Endothelial cell (in vitro differentiated cells): Measurements from ENCODE around the gene FAM20C. TPM values are rescaled to one million over a fixed set of nuclear protein-coding genes. Genes with fewer than 3 reads are reported as not detected.

ENCODE experiments used
- DNase-seq: peaks from one replicate; pipeline ENCODE4 v3.0.0; 2021; ENCODE audit warnings: low spot score
- H3K27ac Mint-ChIP-seq: one replicate; pipeline ENCODE4 v1.8.0; 2021; ENCODE audit warnings: mixed read lengths, inconsistent platforms; ENCODE audit not compliant: unreplicated experiment
- H3K27me3 Mint-ChIP-seq: one replicate; pipeline ENCODE4 v1.8.0; 2021; ENCODE audit warnings: mild to moderate bottlenecking, moderate library complexity, mixed read lengths, inconsistent platforms; ENCODE audit not compliant: unreplicated experiment
- H3K36me3 Mint-ChIP-seq: one replicate; pipeline ENCODE4 v1.8.0; 2021; ENCODE audit warnings: mild to moderate bottlenecking, low read depth, mixed read lengths, inconsistent platforms; ENCODE audit not compliant: unreplicated experiment
- H3K4me1 Mint-ChIP-seq: one replicate; pipeline ENCODE4 v1.8.0; 2021; ENCODE audit warnings: mild to moderate bottlenecking, mixed read lengths, inconsistent platforms; ENCODE audit not compliant: unreplicated experiment
- H3K4me3 Mint-ChIP-seq: one replicate; pipeline ENCODE4 v1.8.0; 2021; ENCODE audit warnings: mild to moderate bottlenecking, mixed read lengths, inconsistent platforms; ENCODE audit not compliant: unreplicated experiment
- H3K9me3 Mint-ChIP-seq: one replicate; pipeline ENCODE4 v1.8.0; 2021; ENCODE audit warnings: mixed read lengths, inconsistent platforms; ENCODE audit not compliant: unreplicated experiment
- CTCF ChIP-seq: fragments of 200-600 bp; sonication (generic); IDR thresholded peaks from one replicate; pipeline ENCODE4 v1.5.0; 2021; ENCODE audit warnings: antibody characterized with exemption; ENCODE audit not compliant: unreplicated experiment
- total RNA-seq: library from RNA; stranded (reverse); fragmentation: NEBNext Ultra II Directional; extraction: Animal tissue kit (Norgen Biotek cat#: 25700); gene quantifications from one replicate; pipeline ENCODE4 v1.2.1, GENCODE V29; 2021; ENCODE audit not compliant: unreplicated experiment

The FAM20C gene
- total RNA-seq, 1 donor from 2014 or later: 3.1 TPM

DNA sequence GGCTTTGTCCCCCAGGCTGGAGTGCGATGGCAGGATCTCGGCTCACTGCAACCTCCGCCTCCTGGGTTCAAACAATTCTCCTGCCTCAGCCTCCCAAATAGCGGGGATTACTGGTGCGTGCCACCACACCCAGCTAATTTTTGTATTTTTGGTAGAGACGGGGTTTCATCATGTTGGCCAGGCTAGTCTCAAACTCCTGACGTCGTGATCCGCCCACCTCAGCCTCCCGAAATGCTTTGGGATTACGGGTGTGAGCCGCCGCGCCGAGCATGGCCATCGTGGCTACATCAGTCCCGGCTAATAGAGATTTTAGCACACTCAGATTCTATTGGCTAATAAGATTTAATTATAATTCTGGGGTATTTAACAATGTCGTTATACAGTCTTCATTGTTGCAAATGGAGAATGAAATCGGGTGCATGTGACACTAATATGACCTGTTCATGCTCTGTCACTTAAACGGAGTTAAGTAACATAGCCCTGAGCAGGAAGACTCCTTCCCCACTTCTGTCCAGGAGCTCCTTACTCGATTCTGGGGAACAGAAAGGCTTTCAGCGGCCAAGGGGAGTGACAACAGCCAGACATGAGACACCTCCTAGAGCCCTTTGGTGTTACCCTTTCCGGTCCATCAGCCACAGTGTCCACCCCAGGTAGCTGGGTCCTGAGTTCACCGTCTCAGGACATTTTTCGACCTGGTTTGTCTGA, 40.9 kb upstream of the FAM20C start:
- DNase-seq: no peak
- Mint-ChIP-seq H3K36me3 (peaks cover 4% of the 10 kb centered on the region), H3K9me3 (no peaks in the 10 kb centered on the region), H3K27me3 (peaks cover 5% of the 10 kb centered on the region), H3K27ac (no peak overlapping the region), H3K4me3 (no peak overlapping the region), H3K4me1 (peaks cover 2% of the 10 kb centered on the region)
- TF ChIP-seq CTCF: no peak

DNA sequence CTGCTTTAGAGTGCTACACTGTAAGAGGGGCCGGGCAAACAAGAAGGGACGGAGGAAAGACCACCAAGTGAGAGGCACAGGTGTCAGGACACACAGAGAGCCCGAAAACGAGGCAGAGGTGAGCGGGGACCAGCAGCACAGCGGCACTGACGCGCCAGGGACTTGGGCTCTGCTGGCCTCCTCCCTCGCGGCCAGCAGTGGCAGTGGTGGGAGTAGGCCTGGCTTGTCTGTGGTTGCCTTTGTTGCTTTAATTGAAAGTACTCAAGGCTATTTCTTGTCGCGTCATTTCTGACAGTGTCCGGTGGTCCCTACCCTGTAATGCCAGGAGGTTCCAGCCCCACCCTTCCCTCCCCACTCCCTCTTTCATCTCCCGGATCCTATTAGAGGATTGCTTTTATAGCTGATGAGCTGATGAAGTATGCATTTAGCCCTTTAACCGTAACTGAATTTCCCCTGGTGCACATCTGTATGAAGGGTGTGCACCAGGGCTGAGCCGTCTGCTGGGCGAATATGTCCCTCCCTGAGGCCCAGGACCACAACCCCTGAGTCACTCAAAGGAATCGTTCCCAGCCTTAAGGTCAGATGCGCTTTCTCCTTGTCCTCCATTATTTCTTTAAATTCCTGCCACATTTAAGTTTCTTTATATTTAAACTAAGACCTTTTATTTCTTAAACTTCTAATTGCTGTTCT, 39.5 kb upstream of the FAM20C start:
- Mint-ChIP-seq H3K4me3 (no peak overlapping the region), H3K4me1 (peaks cover 2% of the 10 kb centered on the region), H3K9me3 (no peaks in the 10 kb centered on the region), H3K27me3 (peaks cover 5% of the 10 kb centered on the region), H3K27ac (peak overlapping the region; percentile 42), H3K36me3 (peaks cover 4% of the 10 kb centered on the region)
- TF ChIP-seq CTCF: no peak
- no peak for DNase-seq

- H3K27me3 Mint-ChIP-seq: peaks cover 5% of the 10 kb centered on the region
Measured at GRCh38 chr7:153604-154003, 38.8 kb upstream of the FAM20C start.

GRCh38 chr7:154096-154799, 38.1 kb upstream of the FAM20C start:
- no peaks in the 10 kb centered on the region for H3K9me3 Mint-ChIP-seq
- peaks cover 6% of the 10 kb centered on the region for H3K27me3 Mint-ChIP-seq
- H3K36me3 Mint-ChIP-seq: no peaks in the 10 kb centered on the region
- no peak overlapping the region for H3K27ac Mint-ChIP-seq
- H3K4me3 Mint-ChIP-seq: no peak overlapping the region
- TF ChIP-seq CTCF: no peak
- DNase-seq: no peak
- H3K4me1 Mint-ChIP-seq: peaks cover 2% of the 10 kb centered on the region

More at GRCh38 chr7:153604-154003, 38.8 kb upstream of the FAM20C start:
- no peak overlapping the region for H3K4me3 Mint-ChIP-seq
- no peak overlapping the region for H3K27ac Mint-ChIP-seq
- H3K36me3 Mint-ChIP-seq: peaks cover 3% of the 10 kb centered on the region
- H3K9me3 Mint-ChIP-seq: no peaks in the 10 kb centered on the region
- no peak for DNase-seq
- peaks cover 2% of the 10 kb centered on the region for H3K4me1 Mint-ChIP-seq
- no peak for TF ChIP-seq CTCF
